ENCODE data around the gene TVP23B.
"Not testable (repeated sequence)": the region's sequence is repeated elsewhere in the genome, so short reads cannot be mapped to it uniquely, and the experiment has no call there.

Gene TVP23B

GRCh38 chr17:18794841-18795240 lies 13.9 kb downstream of the TVP23B start:
- DNase-seq: not testable (repeated sequence)

- not testable (repeated sequence) for DNase-seq
Observed at GRCh38 chr17:18796887-18797286, 15.9 kb downstream of the TVP23B start.

- DNase-seq: not testable (repeated sequence)
Observed at GRCh38 chr17:18803458-18804245, 22.7 kb downstream of the TVP23B start.

- not testable (repeated sequence) for DNase-seq
Observed at GRCh38 chr17:18815924-18816323, 34.9 kb downstream of the TVP23B start.

GRCh38 chr17:18816489-18817371 lies 35.7 kb downstream of the TVP23B start:
- peak; percentile 72 for DNase-seq

- not testable (repeated sequence) for DNase-seq
Observed at GRCh38 chr17:18821430-18821829, 40.4 kb downstream of the TVP23B start.

GRCh38 chr17:18827613-18828012 lies 46.6 kb downstream of the TVP23B start:
- not testable (repeated sequence) for DNase-seq

GRCh38 chr17:18848501-18848900 lies 67.5 kb downstream of the TVP23B start:
- no peak for DNase-seq

GRCh38 chr17:18850679-18851078 lies 69.7 kb downstream of the TVP23B start:
- no peak for DNase-seq

GRCh38 chr17:18851201-18851600 lies 70.2 kb downstream of the TVP23B start:
- no peak for DNase-seq

- no peak for DNase-seq
Observed at GRCh38 chr17:18854956-18855355, 74.0 kb downstream of the TVP23B start.

GRCh38 chr17:18855831-18856569 lies 75.0 kb downstream of the TVP23B start:
- peak; percentile 95 for DNase-seq
